ENCODE data around the gene NAP1L4. TPM values are rescaled to one million over a fixed set of nuclear protein-coding genes. Genes with fewer than 3 reads are reported as not detected.

The NAP1L4 gene
- total and polyA plus RNA-seq, 4 donors: 56.3 to 191 (median 77.3) TPM

DNA sequence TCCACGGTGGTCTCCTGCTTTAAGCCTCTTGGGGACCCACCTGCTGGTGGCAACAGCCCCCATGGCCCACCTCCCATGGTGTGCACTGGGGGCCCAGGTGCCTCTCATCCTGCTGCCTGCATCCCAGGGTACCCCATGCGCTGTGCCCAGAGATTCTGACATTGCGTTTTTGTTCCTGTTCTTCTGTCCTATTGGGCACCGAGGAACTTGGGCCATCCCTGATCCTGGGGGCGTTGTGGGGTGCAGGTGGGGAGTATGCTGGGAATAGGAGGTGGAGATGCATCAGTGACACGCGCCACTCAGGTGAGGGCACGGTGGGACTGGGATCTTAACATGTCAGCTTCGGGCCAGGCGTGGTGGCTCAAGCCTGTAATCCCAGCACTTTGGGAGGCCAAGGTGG is 12.4 kb upstream of the NAP1L4 start:
- H3K27ac ChIP-seq (ENCODE audit: low read depth in 1 of 2, low read length in 1 of 2): no peak overlapping the region
- peaks cover 0 to 20% (median 10%) of the 10 kb centered on the region in 5 donors for H3K4me1 ChIP-seq (ENCODE audit: control insufficient read depth in 5 of 5, insufficient read depth in 5 of 5, low read length in 5 of 5)
- ATAC-seq (ENCODE audit: insufficient read depth, low FRiP score): no peak
- no peak overlapping the region for H3K4me3 ChIP-seq
- H3K36me3 ChIP-seq (ENCODE audit: control insufficient read depth in 4 of 4, insufficient read depth in 4 of 4, low read length in 4 of 4): peaks cover 2 to 70% (median 5%) of the 10 kb centered on the region in 4 donors
- no peaks in the 10 kb centered on the region for H3K27me3 ChIP-seq (ENCODE audit: control insufficient read depth in 3 of 3, insufficient read depth in 3 of 3, low read length in 2 of 3)
- no peak overlapping the region for H3K9ac ChIP-seq (ENCODE audit: insufficient read depth in 1 of 2, low read length in 2 of 2)
- no peaks in the 10 kb centered on the region for H3K9me3 ChIP-seq (ENCODE audit: control insufficient read depth in 4 of 4, insufficient read depth in 3 of 4, low read length in 3 of 4)
- TF ChIP-seq, protein P1, sequence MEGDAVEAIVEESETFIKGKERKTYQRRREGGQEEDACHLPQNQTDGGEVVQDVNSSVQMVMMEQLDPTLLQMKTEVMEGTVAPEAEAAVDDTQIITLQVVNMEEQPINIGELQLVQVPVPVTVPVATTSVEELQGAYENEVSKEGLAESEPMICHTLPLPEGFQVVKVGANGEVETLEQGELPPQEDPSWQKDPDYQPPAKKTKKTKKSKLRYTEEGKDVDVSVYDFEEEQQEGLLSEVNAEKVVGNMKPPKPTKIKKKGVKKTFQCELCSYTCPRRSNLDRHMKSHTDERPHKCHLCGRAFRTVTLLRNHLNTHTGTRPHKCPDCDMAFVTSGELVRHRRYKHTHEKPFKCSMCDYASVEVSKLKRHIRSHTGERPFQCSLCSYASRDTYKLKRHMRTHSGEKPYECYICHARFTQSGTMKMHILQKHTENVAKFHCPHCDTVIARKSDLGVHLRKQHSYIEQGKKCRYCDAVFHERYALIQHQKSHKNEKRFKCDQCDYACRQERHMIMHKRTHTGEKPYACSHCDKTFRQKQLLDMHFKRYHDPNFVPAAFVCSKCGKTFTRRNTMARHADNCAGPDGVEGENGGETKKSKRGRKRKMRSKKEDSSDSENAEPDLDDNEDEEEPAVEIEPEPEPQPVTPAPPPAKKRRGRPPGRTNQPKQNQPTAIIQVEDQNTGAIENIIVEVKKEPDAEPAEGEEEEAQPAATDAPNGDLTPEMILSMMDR (IDR thresholded peaks at IDR 0.05; ENCODE audit: control extremely low read depth, extremely low read depth): no peak
- WGBS, 2 donors: 97% methylated on average over 10 of the region's 10 CpGs
- no peak for DNase-seq

DNA sequence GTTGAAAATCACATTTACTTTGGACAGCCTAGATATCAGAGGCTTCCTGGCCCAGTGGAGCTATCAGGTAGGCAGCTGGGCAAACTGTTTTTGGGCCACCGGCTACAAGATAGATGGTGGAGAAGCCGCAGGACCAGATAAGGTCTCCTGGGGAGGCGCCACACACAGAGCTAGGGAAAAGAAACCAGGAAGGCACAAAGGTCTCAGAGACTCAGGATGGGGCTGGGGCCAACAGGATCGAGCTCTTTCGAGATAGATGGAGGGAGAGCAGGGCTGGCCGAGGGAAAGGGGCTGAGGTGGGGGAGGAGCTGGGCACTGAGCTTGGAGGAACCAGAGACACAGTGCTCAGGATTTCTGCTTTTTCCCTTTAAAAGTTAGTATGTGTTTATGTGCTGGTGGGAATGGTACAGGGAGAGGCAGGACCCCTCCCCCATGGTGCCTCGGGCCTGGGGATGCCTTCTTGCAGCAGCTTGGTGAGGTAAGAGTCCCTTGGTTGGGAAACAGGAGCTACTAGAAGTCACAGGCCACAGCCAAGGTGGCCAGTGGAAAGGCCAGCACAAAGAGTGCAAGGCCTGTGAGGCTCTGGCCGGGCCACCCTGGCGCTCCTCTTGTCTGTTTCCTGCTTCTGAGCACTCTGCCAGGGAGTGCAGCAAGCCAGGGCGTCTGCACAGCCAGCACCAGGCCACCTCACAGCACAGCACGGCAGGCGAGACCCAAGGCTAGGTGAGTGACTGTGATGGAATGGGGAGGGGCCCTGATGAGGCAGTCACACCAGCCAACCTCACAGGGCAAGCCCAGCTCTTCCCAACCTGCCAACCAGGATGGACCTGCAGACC is 11.5 kb upstream of the NAP1L4 start:
- Histone ChIP-seq H3K9me3 (ENCODE audit: control insufficient read depth in 4 of 4, insufficient read depth in 3 of 4, low read length in 3 of 4) (no peaks in the 10 kb centered on the region), H3K4me3 (no peak overlapping the region), H3K4me1 (ENCODE audit: control insufficient read depth in 5 of 5, insufficient read depth in 5 of 5, low read length in 5 of 5) (peaks cover 0 to 20% (median 10%) of the 10 kb centered on the region in 5 donors), H3K27ac (ENCODE audit: low read depth in 1 of 2, low read length in 1 of 2) (no peak overlapping the region), H3K27me3 (ENCODE audit: control insufficient read depth in 3 of 3, insufficient read depth in 3 of 3, low read length in 2 of 3) (no peaks in the 10 kb centered on the region), H3K9ac (ENCODE audit: insufficient read depth in 1 of 2, low read length in 2 of 2) (no peak overlapping the region), H3K36me3 (ENCODE audit: control insufficient read depth in 4 of 4, insufficient read depth in 4 of 4, low read length in 4 of 4) (peaks cover 0 to 66% (median 4%) of the 10 kb centered on the region in 4 donors)
- WGBS, 2 donors: 91% methylated on average over 12 of the region's 12 CpGs
- DNase-seq: no peak
- ATAC-seq (ENCODE audit: insufficient read depth, low FRiP score): no peak
- TF ChIP-seq, protein P1 (IDR thresholded peaks at IDR 0.05; ENCODE audit: control extremely low read depth, extremely low read depth): no peak

DNA sequence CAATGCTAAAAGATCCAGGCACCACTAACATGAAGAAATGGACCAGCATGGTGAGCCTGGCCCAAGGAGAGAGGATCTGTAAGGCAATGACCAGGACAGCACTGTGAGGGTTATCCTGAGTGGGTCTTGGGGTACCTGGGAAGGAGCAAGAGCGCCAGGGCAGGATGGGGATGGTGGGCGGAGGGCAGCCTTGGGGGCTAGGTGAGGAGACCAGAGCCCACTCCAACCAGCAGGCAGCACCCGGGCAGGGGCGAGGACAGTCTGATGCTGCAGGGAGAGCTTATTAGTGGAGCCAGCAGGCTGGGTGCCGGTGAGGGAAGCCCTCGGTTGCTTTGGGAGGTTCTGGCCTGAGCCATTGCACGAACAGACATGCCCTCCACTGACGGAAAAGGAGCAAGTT is 10.7 kb upstream of the NAP1L4 start:
- TF ChIP-seq, protein P1 (IDR thresholded peaks at IDR 0.05; ENCODE audit: control extremely low read depth, extremely low read depth): no peak
- Histone ChIP-seq H3K4me3 (no peak overlapping the region), H3K27me3 (ENCODE audit: control insufficient read depth in 3 of 3, insufficient read depth in 3 of 3, low read length in 2 of 3) (no peaks in the 10 kb centered on the region), H3K4me1 (ENCODE audit: control insufficient read depth in 5 of 5, insufficient read depth in 5 of 5, low read length in 5 of 5) (peaks cover 0 to 20% (median 10%) of the 10 kb centered on the region in 5 donors), H3K9me3 (ENCODE audit: control insufficient read depth in 4 of 4, insufficient read depth in 3 of 4, low read length in 3 of 4) (no peaks in the 10 kb centered on the region), H3K36me3 (ENCODE audit: control insufficient read depth in 4 of 4, insufficient read depth in 4 of 4, low read length in 4 of 4) (peaks cover 0 to 63% (median 4%) of the 10 kb centered on the region in 4 donors), H3K27ac (ENCODE audit: low read depth in 1 of 2, low read length in 1 of 2) (no peak overlapping the region), H3K9ac (ENCODE audit: insufficient read depth in 1 of 2, low read length in 2 of 2) (no peak overlapping the region)
- 88 to 92% methylated on average over 6 to 8 of the region's 8 CpGs for WGBS, 2 donors
- ATAC-seq (ENCODE audit: insufficient read depth, low FRiP score): no peak
- DNase-seq: no peak
